Adipose tissue (tissue), 3 donors: ENCODE measurements around the gene GAL3ST2. TPM values are rescaled to one million over a fixed set of nuclear protein-coding genes. Genes with fewer than 3 reads are reported as not detected.
"Not testable (repeated sequence)": the region's sequence is repeated elsewhere in the genome, so short reads cannot be mapped to it uniquely, and the experiment has no call there.

Experiments
- H3K27ac ChIP-seq: one replicate; pipeline ENCODE4 v1.5.1; 2013; ENCODE audit warnings: low read depth, low read length
- WGBS, 3 donors: extraction: QIAGEN DNeasy Blood & Tissue Kit; methylation state at CpG; one replicate each; pipeline ENCODE4 v1.1.7; 2013; 5-methylcytosine and 5-hydroxymethylcytosine counted together
- polyA plus RNA-seq, 3 donors: library from polyadenylated mRNA; stranded (reverse); fragments of 200-250 nt; gene quantifications; one replicate each; pipeline ENCODE4 v1.2.3, GENCODE V29; 2013
- donor health status: healthy with polysubstance abuse.
- donor health status: Bipolar disorder and iron deficiency.
- donor health status: healthy.

The GAL3ST2 gene
- polyA plus RNA-seq, 3 donors: 0.09 TPM; not detected in 2

DNA sequence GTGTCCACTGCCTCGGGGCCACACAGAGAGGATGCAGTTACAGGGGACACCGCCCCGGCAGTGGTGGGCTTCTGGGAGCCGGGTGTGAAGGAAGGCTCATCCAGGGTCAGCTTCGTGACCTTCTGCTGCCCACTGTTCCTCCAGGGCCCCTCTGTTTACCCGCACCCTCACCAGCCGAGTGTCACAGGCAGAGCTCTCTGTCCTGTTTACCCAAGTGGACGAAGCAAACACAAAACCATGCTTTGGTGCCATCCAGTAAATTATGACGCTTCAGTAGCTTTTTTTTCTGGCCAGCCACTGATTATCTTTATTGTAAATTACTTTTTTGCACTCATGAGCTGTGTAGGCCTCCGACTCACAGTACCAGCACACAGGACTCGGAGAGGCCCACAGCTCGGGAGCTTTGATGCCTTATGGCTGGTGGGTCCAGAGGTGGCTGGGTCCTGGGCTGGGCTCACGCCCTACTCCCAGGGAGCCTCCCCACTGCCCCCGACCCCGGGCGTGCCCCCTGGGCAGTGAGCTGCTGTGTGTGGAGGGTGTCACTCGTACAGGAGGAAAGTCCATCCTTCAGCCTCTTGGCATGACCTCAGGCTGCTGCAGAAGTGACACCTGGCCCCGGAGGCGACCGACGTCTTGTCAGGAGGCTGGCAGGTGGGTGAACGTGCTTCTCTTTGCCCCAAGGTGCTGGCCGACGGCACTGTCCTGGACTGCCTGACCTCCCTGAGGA is 32.4 kb upstream of the GAL3ST2 start:
- WGBS, 3 donors: 93 to 95% (median 93%) methylated on average over 24 of the region's 24 CpGs
- H3K27ac ChIP-seq: no peak overlapping the region

DNA sequence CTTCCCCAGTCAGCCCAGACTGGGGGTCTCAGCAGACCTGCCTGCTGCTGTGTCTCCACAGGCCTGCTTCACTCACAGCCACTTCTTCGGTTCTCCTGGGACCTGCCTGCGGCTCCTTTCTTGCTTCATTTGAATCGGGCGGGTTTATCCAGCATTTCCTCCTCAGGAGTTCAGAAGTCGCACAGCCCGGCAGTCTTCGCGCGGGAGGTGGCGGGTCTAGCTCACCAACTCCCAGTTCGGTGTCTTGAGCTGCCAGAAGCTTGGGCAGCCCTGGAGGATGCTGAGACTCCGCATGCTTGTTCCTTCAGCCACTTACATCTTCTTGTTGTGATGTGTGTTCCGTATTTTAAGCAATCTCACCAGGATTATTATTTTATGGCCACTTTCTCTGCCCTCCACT is 31.3 kb upstream of the GAL3ST2 start:
- no peak overlapping the region for H3K27ac ChIP-seq
- WGBS, 3 donors: 93 to 96% (median 94%) methylated on average over 13 of the region's 13 CpGs

DNA sequence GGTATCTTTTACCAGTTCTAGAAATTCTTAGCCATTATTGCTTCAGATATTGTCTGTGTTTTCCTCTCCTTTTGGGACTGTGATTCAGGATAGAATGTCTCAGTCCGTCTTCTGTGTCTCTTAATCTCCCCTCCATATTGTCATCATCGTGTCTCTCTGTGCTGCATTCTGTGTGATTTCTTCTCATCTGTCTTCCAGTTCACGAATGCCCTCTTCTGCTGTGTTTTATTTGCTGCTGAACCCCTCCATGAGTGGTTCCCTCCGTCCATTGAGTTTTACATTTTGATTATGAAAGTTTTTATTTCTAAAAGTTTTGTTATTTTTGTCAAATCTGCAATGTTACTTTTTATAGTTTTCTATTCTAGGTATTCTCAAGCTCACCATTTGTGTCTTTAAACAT is 30.5 kb upstream of the GAL3ST2 start:
- H3K27ac ChIP-seq: no peak overlapping the region
- WGBS, 3 donors: 96 to 99% (median 97%) methylated on average over 4 of the region's 4 CpGs

DNA sequence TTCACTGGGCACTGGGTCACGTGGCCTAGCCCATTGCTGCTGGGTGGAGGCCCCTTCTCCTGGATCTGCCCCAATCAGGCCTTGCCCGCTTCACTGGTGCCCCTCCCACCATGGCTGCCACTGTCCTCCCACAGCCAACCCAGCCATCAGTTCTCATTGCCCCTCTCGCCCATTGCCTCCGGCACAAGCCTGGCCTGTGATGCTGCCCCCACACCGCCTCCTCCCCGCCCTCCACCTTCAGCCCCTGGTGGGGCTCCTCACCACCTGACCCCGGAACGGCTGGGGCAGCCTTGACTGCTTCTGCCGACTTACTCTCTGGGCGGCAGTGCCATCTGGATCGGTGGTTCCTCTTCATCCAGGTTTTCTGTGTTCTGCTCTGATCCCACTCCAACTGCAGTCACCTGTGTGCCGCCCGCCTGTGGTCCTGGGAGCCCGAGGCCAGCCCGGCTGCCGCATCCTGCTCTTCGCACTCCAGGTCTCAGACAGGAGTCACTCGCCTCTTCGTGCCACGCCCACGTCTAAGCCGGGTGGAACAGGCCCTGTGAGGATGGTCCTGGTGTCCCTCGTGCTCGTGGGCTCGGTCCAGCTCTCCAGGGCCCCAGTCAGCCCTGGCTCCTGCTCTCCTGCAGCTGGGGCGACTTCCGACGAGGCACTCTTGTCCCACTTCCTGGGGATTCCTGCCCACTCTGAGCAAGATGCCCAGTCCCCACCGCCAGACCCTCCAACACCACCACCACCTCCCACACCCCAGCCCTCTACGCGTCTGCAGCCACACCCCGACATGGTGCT is 28.0 kb upstream of the GAL3ST2 start:
- 92 to 93% (median 92%) methylated on average over 32 of the region's 32 CpGs for WGBS, 3 donors
- no peak overlapping the region for H3K27ac ChIP-seq

DNA sequence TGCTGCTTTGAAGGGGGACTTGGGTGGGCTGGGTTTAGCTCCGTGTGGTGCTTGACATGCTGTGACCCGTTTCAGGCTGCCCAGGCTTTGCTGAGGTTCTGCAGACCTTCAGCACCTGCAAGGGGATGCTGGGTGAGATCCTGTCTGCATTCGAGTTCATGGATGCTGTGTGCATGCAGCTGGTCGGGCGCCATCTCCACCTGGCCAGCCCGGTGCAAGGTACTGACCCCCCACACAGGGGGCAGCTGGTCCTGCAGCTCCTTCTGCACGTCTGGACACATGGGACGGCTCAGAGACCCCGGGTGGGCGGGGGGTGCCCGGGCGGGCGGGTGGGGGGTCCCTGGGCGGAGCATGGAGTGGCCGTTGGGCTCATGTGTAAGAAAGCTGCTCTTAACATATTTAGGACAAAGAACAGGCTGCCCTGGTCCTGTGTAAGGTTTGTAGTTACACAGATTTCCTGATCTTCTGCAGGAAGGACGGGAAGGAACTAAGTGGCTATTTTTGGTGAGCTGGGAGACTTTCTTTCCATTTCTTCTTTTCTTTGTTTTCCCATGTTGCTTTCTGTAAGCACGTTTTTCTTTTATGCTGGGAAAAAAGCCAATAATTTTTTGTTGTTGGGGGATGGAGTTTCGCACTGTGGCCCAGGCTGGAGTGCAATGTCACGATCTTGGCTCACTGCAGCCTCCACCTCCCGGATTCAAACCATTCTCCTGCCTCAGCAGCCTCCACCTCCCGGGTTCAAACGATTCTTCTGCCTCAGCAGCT is 26.4 kb upstream of the GAL3ST2 start:
- whole genome bisulfite sequencing, 3 donors: 50 to 78% (median 60%) methylated on average over 22 of the region's 22 CpGs
- no peak overlapping the region for H3K27ac ChIP-seq

DNA sequence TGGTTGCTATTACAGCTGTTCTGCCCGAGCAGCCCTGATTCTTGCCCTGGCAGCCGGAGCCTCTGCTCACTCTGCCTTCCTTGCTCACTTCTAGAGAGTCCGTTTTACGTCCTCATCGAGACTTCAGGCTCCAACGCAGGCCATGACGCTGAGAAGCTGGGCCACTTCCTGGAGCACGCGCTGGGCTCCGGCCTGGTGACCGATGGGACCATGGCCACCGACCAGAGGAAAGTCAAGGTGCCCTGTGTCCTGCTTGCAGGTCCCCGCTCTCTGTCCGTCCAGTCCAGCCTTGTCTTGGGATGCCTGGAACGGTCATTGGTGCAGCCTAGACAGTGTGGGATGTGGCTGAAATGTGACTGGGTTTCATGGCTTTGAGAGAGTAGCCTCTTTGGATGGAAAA is 25.5 kb upstream of the GAL3ST2 start:
- WGBS, 3 donors: 85 to 95% (median 91%) methylated on average over 15 of the region's 15 CpGs
- no peak overlapping the region for H3K27ac ChIP-seq

DNA sequence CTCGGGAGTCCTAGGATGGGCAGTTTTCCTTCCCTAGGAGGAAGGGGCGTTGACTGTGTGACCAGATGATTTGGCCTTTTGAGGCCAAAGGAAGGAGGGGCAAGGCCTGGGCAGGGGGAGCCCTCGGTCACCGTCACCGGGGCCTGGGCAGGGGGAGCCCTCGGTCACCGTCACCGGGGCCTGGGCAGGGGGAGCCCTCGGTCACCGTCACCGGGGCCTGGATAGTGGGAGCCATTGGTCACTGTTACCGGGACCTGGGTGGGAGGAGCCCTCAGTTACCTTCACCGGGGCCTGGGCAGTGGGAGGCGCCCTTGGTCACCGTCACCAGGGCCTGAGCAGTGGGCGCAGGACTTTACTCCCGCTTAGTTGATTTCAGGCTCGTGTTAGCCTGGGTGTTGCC is 24.8 kb upstream of the GAL3ST2 start:
- H3K27ac ChIP-seq: no peak overlapping the region
- WGBS, 3 donors: 93 to 96% (median 95%) methylated on average over 17 to 18 of the region's 18 CpGs

DNA sequence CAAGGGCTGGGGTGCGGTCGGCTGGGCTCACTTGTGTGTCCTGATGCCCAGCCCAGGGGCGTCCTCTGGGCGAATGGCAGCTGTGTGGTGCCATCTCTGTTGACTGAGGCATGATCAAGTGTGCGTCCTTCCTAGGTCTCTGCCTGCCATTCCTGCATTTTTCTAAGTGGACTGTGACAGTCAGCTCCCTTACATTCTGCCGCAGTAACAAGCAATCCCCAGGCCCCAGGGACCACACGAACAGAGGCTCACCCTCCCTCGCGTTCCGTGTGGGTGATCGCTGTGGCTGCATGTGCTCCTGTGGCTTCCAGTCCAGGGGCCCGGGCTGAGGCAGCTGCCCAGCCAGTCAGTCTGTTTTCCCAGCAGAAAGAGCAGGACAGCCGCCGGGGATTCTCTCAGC is 24.4 kb upstream of the GAL3ST2 start:
- no peak overlapping the region for H3K27ac ChIP-seq
- 95 to 98% (median 97%) methylated on average over 14 of the region's 14 CpGs for WGBS, 3 donors

DNA sequence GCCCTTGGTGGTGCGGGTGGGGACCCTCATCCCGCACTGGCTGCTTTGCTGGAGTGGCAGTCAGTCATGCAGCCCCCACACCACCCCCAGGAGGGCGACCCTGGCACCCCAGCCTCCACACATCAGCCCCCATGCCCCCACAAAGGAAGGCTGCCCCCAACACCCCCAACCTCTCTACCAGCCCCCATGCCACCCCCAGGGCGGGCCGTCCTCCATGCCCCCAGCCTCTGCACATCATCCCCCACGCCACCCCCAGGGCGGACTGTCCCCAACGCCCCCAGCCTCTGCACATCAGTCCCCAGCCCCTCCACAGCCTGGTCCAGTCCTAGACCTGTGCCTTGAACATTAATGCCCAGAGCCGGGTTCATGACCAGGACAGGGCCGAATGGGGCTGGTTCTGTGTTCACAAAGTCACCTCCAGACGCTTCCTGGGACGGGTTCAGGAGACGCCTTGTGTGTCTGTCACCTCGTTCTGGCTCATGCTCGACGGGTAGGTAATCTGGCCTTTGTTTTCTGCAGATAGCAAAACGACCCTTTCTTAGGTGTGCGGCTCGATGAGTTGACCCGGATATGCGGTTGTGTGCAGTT is 23.8 kb upstream of the GAL3ST2 start:
- H3K27ac ChIP-seq: no peak overlapping the region
- WGBS, 3 donors: 90 to 96% (median 93%) methylated on average over 20 to 21 of the region's 21 CpGs

DNA sequence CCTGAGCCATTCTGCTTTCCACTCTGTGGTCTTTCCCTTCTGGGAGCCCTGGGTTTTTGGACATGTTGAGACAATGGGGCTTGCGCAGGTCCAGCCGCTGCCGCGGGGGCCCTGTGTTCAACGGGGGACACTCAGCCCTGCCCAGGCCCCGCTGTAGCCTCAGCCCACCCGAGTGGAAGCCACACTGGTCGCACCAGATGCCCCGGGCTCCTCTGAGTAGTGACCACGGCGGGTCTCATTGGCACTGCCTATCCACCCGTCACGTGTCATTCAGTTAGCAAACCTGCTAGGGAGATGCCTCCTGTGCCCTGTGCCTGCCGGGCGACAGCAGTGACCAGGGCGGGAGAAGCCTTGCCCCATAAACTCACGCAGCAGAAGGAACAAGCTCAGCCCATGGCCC is 23.1 kb upstream of the GAL3ST2 start:
- WGBS, 3 donors: 96 to 97% (median 97%) methylated on average over 17 of the region's 17 CpGs
- H3K27ac ChIP-seq: no peak overlapping the region

DNA sequence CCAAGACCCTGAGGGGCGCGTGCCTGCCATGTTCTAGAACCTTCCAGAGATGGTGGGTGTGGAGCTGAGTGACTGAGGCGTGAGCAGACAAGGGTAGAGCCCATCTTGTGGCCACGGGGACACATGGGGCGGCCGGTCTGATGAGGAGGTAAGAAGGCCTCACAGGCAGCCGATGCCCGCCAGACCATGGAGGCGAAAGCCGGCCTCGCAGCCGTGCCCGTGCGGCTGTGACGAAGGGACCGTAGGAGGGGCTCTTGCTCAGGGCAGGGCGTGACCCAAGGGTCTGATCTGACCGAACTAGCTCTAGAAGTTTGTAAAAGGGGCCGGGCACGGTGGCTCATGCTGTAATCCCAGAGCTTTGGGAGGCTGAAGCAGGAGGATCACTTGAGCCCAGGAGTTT is 22.6 kb upstream of the GAL3ST2 start:
- no peak overlapping the region for H3K27ac ChIP-seq
- WGBS, 3 donors: 95% methylated on average over 20 of the region's 20 CpGs

DNA sequence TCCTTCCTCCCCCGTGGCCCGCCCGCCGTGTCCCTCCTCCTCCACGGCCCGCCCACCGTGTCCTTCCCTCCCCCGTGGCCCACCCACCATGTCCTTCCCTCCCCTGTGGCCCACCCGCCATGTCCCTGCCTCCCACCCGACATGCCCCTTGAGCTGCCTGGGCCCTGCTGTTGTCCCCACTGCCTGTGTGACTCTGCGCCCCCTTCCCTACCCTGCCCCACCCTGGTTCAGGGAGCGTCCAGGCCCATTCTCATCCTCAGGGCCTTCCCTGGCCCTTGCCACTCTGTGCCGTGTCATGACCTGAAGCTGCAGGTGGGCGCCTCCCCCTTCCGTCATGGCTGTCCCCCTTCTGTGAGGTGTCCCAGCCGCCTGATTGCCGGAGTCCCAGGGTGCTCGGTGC is 21.5 kb upstream of the GAL3ST2 start:
- WGBS, 3 donors: 92 to 94% (median 93%) methylated on average over 9 to 17 of the region's 18 CpGs
- no peak overlapping the region for H3K27ac ChIP-seq

DNA sequence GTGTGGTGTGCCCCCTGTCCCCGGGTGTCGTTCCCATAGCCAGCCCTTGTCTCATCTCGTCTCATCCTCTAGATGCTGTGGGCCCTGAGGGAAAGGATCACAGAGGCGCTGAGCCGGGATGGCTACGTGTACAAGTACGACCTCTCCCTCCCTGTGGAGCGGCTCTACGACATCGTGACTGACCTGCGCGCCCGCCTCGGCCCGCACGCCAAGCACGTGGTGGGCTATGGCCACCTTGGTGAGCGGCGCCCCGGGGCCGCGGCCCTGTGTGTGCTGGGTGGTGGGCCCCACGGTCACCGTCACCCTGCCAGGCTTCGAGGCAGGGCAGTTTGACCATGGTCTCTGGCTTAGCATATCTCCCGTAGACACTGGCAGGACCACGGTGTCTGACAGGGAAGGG is 20.8 kb upstream of the GAL3ST2 start:
- 95 to 97% (median 96%) methylated on average over 27 of the region's 27 CpGs for WGBS, 3 donors
- no peak overlapping the region for H3K27ac ChIP-seq

DNA sequence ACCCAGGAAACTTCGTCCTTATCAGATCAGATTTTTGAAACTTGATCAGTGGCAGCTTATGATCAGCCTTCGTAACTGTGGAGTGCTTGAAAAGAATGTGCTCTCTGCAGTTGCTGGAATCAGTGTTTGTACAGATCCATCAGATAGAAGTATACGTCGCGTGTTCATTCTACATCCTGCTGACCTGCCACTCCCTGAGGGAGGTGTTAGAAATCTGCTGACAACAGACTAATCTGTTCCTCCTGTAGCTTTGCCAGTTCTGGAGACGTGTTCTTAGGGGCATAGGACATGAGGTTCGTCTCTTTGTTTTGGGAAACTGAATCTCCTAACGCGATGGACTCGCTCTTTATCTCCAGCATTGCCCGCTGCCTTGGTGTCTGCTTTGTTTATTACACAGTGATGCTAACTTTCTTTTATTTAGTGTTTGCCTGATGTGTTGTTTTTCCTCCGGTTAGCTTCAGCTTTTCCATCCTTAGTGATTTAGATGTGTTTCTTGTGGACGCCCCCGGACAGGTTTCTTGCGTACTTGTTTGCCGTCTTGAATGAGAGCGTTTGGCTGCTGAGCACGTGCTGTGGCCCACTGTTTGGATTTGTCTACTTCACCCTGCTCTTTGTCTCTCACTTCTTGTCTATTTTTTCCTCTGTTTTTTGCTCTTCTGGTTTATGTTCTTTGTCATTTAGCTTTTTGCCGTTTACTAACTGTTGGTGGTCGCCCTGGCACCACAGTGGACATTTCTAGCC is 17.4 kb upstream of the GAL3ST2 start:
- WGBS, 3 donors: 83 to 88% (median 85%) methylated on average over 20 of the region's 20 CpGs
- H3K27ac ChIP-seq: no peak overlapping the region

DNA sequence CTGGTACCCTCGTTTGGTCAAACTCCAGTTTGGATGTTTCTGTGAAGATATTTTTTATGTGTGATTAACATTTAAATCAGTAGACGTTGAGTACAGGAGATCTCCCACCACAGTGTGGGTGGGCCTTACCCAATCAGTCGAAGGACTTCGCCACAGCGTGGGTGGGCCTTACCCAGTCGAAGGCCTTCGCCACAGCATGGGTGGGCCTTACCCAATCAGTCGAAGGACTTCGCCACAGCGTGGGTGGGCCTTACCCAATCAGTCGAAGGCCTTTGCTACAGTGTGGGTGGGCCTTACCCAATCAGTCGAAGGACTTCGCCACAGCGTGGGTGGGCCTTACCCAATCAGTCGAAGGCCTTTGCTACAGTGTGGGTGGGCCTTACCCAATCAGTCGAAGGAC is 16.7 kb upstream of the GAL3ST2 start:
- 91 to 96% (median 91%) methylated on average over 7 to 11 of the region's 16 CpGs for WGBS, 3 donors
- H3K27ac ChIP-seq: not testable (repeated sequence)

DNA sequence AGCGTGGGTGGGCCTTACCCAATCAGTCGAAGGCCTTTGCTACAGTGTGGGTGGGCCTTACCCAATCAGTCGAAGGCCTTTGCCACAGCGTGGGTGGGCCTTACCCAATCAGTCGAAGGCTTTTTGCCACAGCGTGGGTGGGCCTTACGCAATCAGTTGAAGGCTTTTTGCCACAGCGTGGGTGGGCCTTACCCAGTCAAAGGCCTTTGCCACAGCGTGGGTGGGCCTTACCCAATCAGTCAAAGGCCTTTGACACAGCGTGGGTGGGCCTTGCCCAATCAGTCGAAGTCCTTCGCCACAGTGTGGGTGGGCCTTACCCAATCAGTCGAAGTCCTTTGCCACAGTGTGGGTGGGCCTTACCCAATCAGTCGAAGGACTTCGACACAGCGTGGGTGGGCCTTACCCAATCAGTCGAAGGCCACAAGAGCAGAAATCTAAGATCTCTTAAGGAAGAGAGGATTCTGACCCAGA is 16.3 kb upstream of the GAL3ST2 start:
- no peak overlapping the region for H3K27ac ChIP-seq
- 83 to 98% (median 88%) methylated on average over 15 to 17 of the region's 17 CpGs for WGBS, 3 donors

DNA sequence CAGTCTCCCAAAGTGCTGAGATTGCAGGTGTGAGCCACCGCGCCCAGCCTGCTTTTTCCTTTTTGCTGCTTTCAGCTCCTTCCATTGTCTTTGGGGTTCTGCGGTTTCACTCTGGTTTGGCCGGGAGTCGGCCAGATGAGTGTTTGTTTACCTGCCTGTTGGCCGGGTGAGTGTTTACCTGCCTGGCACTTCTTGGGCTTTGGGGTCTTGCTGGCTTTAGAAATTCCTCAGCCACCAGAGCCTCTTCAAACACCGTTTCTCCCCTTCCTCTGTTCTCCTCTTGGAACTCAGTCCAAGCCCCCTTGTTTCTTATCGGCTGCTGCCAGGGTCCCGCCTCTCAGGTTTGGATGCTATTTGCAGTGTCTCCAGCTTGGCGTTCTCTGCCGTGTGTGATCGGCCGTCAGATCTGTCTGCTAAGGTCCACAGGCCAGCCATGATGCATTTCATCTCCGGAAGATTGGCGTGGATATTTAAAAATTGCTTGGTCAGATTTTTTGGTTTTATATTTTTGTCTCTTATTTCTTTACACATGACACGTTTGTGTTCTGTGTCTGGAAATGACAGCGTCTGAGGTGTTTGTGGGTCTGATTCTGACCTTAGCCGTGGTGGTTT is 14.2 kb upstream of the GAL3ST2 start:
- WGBS, 3 donors: 78 to 79% (median 79%) methylated on average over 16 to 18 of the region's 18 CpGs
- no peak overlapping the region for H3K27ac ChIP-seq

DNA sequence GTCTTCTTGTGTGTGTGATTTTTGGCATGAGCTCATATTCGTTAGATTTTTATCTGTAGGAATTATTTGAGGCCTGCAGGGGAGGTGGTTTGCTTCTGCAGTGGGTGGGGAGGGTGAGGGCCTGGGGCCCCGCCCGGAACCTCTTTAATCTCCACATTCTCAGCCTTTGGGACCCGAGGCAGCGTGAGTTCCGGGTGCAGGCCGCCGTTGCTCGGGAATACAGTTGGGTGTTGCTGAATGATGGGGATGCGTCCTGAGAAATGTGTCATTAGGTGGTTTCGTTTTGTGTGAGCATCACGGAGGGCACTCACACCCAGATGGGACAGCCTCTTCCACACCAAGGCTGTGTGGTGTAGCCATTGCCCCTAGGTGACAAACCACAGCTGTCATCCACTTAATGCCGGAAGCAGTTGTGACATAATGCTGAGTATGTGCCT is 13.7 kb upstream of the GAL3ST2 start:
- 76 to 87% (median 82%) methylated on average over 13 of the region's 13 CpGs for WGBS, 3 donors
- no peak overlapping the region for H3K27ac ChIP-seq
